K562 (cell line): Measurements from ENCODE around the gene TGFB1I1. TPM values are rescaled to one million over a fixed set of nuclear protein-coding genes. Genes with fewer than 3 reads are reported as not detected.

Source experiments
- DIDO1 ChIP-seq: fragments of 450-650 bp; IDR thresholded peaks from 2 replicates; pipeline ENCODE4 v1.6.1; 2016; ENCODE audit warnings: low read depth, missing biosample characterization, missing genetic modification characterization
- ESRRB ChIP-seq: fragments of 250-450 bp; sonication (Bioruptor Pico); IDR thresholded peaks from 2 replicates; pipeline ENCODE4 v1.5.0; 2020; ENCODE audit warnings: mild to moderate bottlenecking, moderate library complexity, borderline replicate concordance
- GABPB2 ChIP-seq: fragments of 250-450 bp; sonication (Bioruptor Pico); conservative IDR thresholded peaks from 2 replicates; pipeline ENCODE4 v1.5.1; 2021; ENCODE audit warnings: mild to moderate bottlenecking
- GMEB1 ChIP-seq: fragments of 250-450 bp; sonication (Bioruptor Pico); IDR thresholded peaks from 2 replicates; pipeline ENCODE4 v1.4.0; 2020; ENCODE audit warnings: mild to moderate bottlenecking
- HOXB6 ChIP-seq: fragments of 250-450 bp; sonication (Bioruptor Pico); IDR thresholded peaks from 2 replicates; pipeline ENCODE4 v1.5.1; 2022; ENCODE audit warnings: mild to moderate bottlenecking, borderline replicate concordance
- KDM2B ChIP-seq: fragments of 250-450 bp; sonication (Bioruptor Pico); IDR thresholded peaks from 2 replicates; pipeline ENCODE4 v1.8.0; 2021; ENCODE audit warnings: mild to moderate bottlenecking, moderate library complexity
- KHSRP ChIP-seq: fragments of 450-650 bp; IDR thresholded peaks from 2 replicates; pipeline ENCODE4 v1.6.1; 2017
- MAZ ChIP-seq, 2 experiments: fragments of 450-650 bp in 1 of 2; sonication (generic) in 1 of 2; formaldehyde crosslinking; IDR thresholded peaks in 1 of 2; conservative IDR thresholded peaks in 1 of 2; 2 replicates each; pipeline versions ENCODE4 v1.4.0 to v1.5.0; 2020; ENCODE audit warnings: mild to moderate bottlenecking in 1 of 2, missing genetic modification reagents in 1 of 2
- MGA ChIP-seq: fragments of 450-650 bp; IDR thresholded peaks from 2 replicates; pipeline ENCODE4 v1.6.1; 2016; ENCODE audit warnings: mild to moderate bottlenecking, moderate library complexity
- NR2F6 ChIP-seq: fragments of 450-650 bp; formaldehyde crosslinking; IDR thresholded peaks from 2 replicates; pipeline ENCODE4 v1.4.0; 2020; ENCODE audit warnings: mild to moderate bottlenecking
- PHB ChIP-seq: fragments of 250-450 bp; sonication (Bioruptor Pico); IDR thresholded peaks from 2 replicates; pipeline ENCODE4 v1.5.0; 2021
- RB1 ChIP-seq: fragments of 450-650 bp; IDR thresholded peaks from 2 replicates; pipeline ENCODE4 v1.6.1; 2017; ENCODE audit warnings: low read depth, mild to moderate bottlenecking
- TEAD1 ChIP-seq, 2 experiments: fragments of 450-650 bp in 1 of 2; sonication (generic) in 1 of 2; formaldehyde crosslinking; IDR thresholded peaks; 2 replicates each; pipeline versions ENCODE4 v1.4.0 to v1.8.0; 2020 to 2022; ENCODE audit warnings: mild to moderate bottlenecking in 2 of 2, missing genetic modification reagents in 1 of 2
- TRIM28 ChIP-seq: fragments of 450-650 bp; IDR thresholded peaks from 2 replicates; pipeline ENCODE4 v1.6.1; 2017
- ZNF408 ChIP-seq: fragments of 250-450 bp; sonication (Bioruptor Pico); IDR thresholded peaks from 2 replicates; pipeline ENCODE4 v1.4.0; 2020; ENCODE audit warnings: low read depth, mild to moderate bottlenecking, moderate library complexity
- ZNF785 ChIP-seq: fragments of 250-450 bp; sonication (Bioruptor Pico); IDR thresholded peaks from 2 replicates; pipeline ENCODE4 v1.4.0; 2020; ENCODE audit warnings: mild to moderate bottlenecking
- polyA plus RNA-seq, 8 experiments: library from polyadenylated mRNA; depleted of rRNA in 4 of 8; stranded (reverse) in 5 of 8; unstranded in 3 of 8; fragments of >200 nt; fragmentation: Nextera tagmentation in 2 of 8; fragmentation: Illumina TruSeq in 1 of 8; extraction: Ambion mirVana in 2 of 8; extraction: Trizol in 1 of 8; gene quantifications; 2 replicates each; pipeline versions ENCODE4 v1.2.1 to v1.2.3, GENCODE V29; 2011 to 2014; ENCODE audit warnings: inconsistent platforms in 1 of 8, missing spikeins in 1 of 8
- total RNA-seq, 7 experiments: library from RNA; depleted of rRNA in 6 of 7; stranded (reverse); fragments of >200 nt in 6 of 7; fragmentation: Illumina TruSeq in 2 of 7; extraction: Trizol in 2 of 7; gene quantifications; 2 replicates each; pipeline versions ENCODE4 v1.2.1 to v1.2.3, GENCODE V29; 2011 to 2021; ENCODE audit warnings: low replicate concordance in 1 of 7

TGFB1I1 gene
- total and polyA plus RNA-seq, 9 of the 15 experiments (the other 6 are each of a cell fraction or from before 2014, with no cell fraction given): 0.04 to 0.91 (median 0.19) TPM

- TF ChIP-seq GMEB1 (CRISPR knock-in tag): 0 out of 2 replicates have a peak, but pooled peaks have one; percentile 6
- no peak for TF ChIP-seq ZNF408 (CRISPR knock-in tag)
- TF ChIP-seq MAZ (CRISPR knock-in tag; conservative IDR thresholded peaks at IDR 0.05 in 1 of 2, IDR thresholded peaks at IDR 0.05 in 1 of 2): no peak; a peak in 3 of 4 replicates
- TF ChIP-seq ZNF785 (CRISPR knock-in tag): no peak
- no peak for TF ChIP-seq NR2F6 (CRISPR knock-in tag)
- TF ChIP-seq TEAD1 (CRISPR knock-in tag; IDR thresholded peaks at IDR 0.05): no peak
- no peak for TF ChIP-seq RB1
- no peak for TF ChIP-seq MGA
- TF ChIP-seq GABPB2 (CRISPR knock-in tag): no peak
- TF ChIP-seq ESRRB (CRISPR knock-in tag): no peak
- no peak for TF ChIP-seq PHB (CRISPR knock-in tag)
- no peak for TF ChIP-seq DIDO1
- TF ChIP-seq KDM2B (CRISPR knock-in tag): no peak
- TF ChIP-seq KHSRP: peak; percentile 38; the same call in 1 of the 2 replicates
- TF ChIP-seq HOXB6 (CRISPR knock-in tag): no peak
- TF ChIP-seq TRIM28: no peak
Observed at GRCh38 chr16:31459687-31460581, 12.0 kb upstream of the TGFB1I1 start (continued).
